ENCODE measurements around the gene RAPGEF1.

Gene RAPGEF1

GRCh38 chr9:131776036-131776435 lies 36.2 kb upstream of the RAPGEF1 start:
- CTCF ChIA-PET: interaction anchor here (0.6 to 1.1 kb wide), 3 partner anchors 11 to 493 kb away, joined by 3 to 5 read pairs (median 3); no protein-coding TSS in a partner anchor
- H3K4me3 ChIP-seq (ENCODE audit: low read depth, low read length): no peak overlapping the region

GRCh38 chr9:131774636-131775035 lies 34.8 kb upstream of the RAPGEF1 start:
- CTCF ChIA-PET: interaction anchor here (0.7 kb wide), 1 partner anchor 179 kb away, joined by 5 read pairs; no protein-coding TSS in a partner anchor
- Histone ChIP-seq H3K27ac (ENCODE audit: extremely low read depth, low read depth, low read length) (no peak overlapping the region), H3K36me3 (ENCODE audit: control insufficient read depth in 2 of 2, insufficient read depth in 1 of 2, low read length in 2 of 2) (no peaks in the 10 kb centered on the region), H3K4me1 (ENCODE audit: control insufficient read depth, insufficient read depth, low read length) (no peaks in the 10 kb centered on the region), H3K4me3 (ENCODE audit: low read depth, low read length) (no peak overlapping the region), H3K9me3 (ENCODE audit: control insufficient read depth, insufficient read depth, low read depth, low read length) (no peaks in the 10 kb centered on the region)
- POLR2A ChIA-PET: interaction anchor here (0.5 kb wide), 1 partner anchor 167 kb away, joined by 3 read pairs; no protein-coding TSS in a partner anchor
- TF ChIP-seq MEIS1 (CRISPR knock-in tag; IDR thresholded peaks at IDR 0.05; ENCODE audit: borderline replicate concordance) (no peak), ZNF510 (tag by site-specific recombination; IDR thresholded peaks at IDR 0.05; ENCODE audit: insufficient replicate concordance) (no peak), ZNF585B (tag by site-specific recombination; IDR thresholded peaks at IDR 0.05) (no peak), PATZ1 (tag by site-specific recombination; IDR thresholded peaks at IDR 0.05) (no peak), ZNF549 (tag by site-specific recombination; IDR thresholded peaks at IDR 0.05) (no peak), ZNF629 (tag by site-specific recombination; IDR thresholded peaks at IDR 0.05) (no peak), MZF1 (tag by site-specific recombination; IDR thresholded peaks at IDR 0.05; ENCODE audit: borderline replicate concordance) (no peak), ZEB2 (tag by site-specific recombination; IDR thresholded peaks at IDR 0.05) (no peak), ZNF544 (tag by site-specific recombination; IDR thresholded peaks at IDR 0.05) (no peak), ZNF391 (tag by site-specific recombination; IDR thresholded peaks at IDR 0.05; ENCODE audit: borderline replicate concordance, low read depth) (no peak), ZNF362 (tag by site-specific recombination; IDR thresholded peaks at IDR 0.05) (no peak), ZNF48 (tag by site-specific recombination; IDR thresholded peaks at IDR 0.05) (no peak), ZNF223 (tag by site-specific recombination; IDR thresholded peaks at IDR 0.05) (no peak), KLF17 (tag by site-specific recombination; IDR thresholded peaks at IDR 0.05) (no peak), ZBTB49 (tag by site-specific recombination; IDR thresholded peaks at IDR 0.05; ENCODE audit: low read depth) (no peak), ZFHX2 (tag by site-specific recombination; conservative IDR thresholded peaks at IDR 0.05) (no peak), ZNF341 (tag by site-specific recombination; IDR thresholded peaks at IDR 0.05; ENCODE audit: low read depth) (no peak), ZNF274 (IDR thresholded peaks at IDR 0.05; ENCODE audit: low read length) (no peak), ZNF274 (tag by site-specific recombination; IDR thresholded peaks at IDR 0.05; ENCODE audit: borderline replicate concordance) (no peak), ZNF157 (tag by site-specific recombination; IDR thresholded peaks at IDR 0.05) (no peak)

More at GRCh38 chr9:131776036-131776435, 36.2 kb upstream of the RAPGEF1 start:
- Histone ChIP-seq H3K4me1 (ENCODE audit: control insufficient read depth, insufficient read depth, low read length) (no peaks in the 10 kb centered on the region), H3K9me3 (ENCODE audit: control insufficient read depth, insufficient read depth, low read depth, low read length) (no peaks in the 10 kb centered on the region), H3K27ac (ENCODE audit: extremely low read depth, low read depth, low read length) (no peak overlapping the region), H3K36me3 (ENCODE audit: control insufficient read depth in 2 of 2, insufficient read depth in 1 of 2, low read length in 2 of 2) (no peaks in the 10 kb centered on the region)
- no peak for TF ChIP-seq ZSCAN23 (tag by site-specific recombination; IDR thresholded peaks at IDR 0.05)
- no peak for TF ChIP-seq ZNF791 (tag by site-specific recombination; IDR thresholded peaks at IDR 0.05)
- TF ChIP-seq KLF16 (tag by site-specific recombination; IDR thresholded peaks at IDR 0.05): no peak
- TF ChIP-seq KLF7 (tag by site-specific recombination; IDR thresholded peaks at IDR 0.05; ENCODE audit: borderline replicate concordance): no peak
- no peak for TF ChIP-seq GFI1B (tag by site-specific recombination; IDR thresholded peaks at IDR 0.05)
- no peak for TF ChIP-seq PATZ1 (tag by site-specific recombination; IDR thresholded peaks at IDR 0.05)
- no peak for TF ChIP-seq ZNF155 (tag by site-specific recombination; IDR thresholded peaks at IDR 0.05)
- no peak for TF ChIP-seq SCRT1 (tag by site-specific recombination; IDR thresholded peaks at IDR 0.05; ENCODE audit: borderline replicate concordance)
- no peak for TF ChIP-seq ZNF202 (tag by site-specific recombination; IDR thresholded peaks at IDR 0.05; ENCODE audit: borderline replicate concordance)
- no peak for TF ChIP-seq ZNF214 (tag by site-specific recombination; IDR thresholded peaks at IDR 0.05; ENCODE audit: borderline replicate concordance)
- no peak for TF ChIP-seq ZBTB8A (tag by site-specific recombination; IDR thresholded peaks at IDR 0.05)
- TF ChIP-seq ZNF394 (tag by site-specific recombination; IDR thresholded peaks at IDR 0.05; ENCODE audit: borderline replicate concordance): no peak
- no peak for TF ChIP-seq ZNF501 (tag by site-specific recombination; IDR thresholded peaks at IDR 0.05)
- no peak for TF ChIP-seq ZNF701 (tag by site-specific recombination; IDR thresholded peaks at IDR 0.05)
- POLR2A ChIA-PET: no interaction called here
